GM19099 (cell line): ENCODE data around the gene SNRPD2.
A peak's percentile ranks its signal among the peaks of the same experiment; 100 is the strongest.

Experiments used
- POLR2A ChIP-seq: IDR thresholded peaks from 3 replicates; pipeline ENCODE4 v1.6.1; 2011; ENCODE audit warnings: low read depth; ENCODE audit not compliant: insufficient read length; ENCODE audit errors: extremely low read depth

SNRPD2 gene

DNA sequence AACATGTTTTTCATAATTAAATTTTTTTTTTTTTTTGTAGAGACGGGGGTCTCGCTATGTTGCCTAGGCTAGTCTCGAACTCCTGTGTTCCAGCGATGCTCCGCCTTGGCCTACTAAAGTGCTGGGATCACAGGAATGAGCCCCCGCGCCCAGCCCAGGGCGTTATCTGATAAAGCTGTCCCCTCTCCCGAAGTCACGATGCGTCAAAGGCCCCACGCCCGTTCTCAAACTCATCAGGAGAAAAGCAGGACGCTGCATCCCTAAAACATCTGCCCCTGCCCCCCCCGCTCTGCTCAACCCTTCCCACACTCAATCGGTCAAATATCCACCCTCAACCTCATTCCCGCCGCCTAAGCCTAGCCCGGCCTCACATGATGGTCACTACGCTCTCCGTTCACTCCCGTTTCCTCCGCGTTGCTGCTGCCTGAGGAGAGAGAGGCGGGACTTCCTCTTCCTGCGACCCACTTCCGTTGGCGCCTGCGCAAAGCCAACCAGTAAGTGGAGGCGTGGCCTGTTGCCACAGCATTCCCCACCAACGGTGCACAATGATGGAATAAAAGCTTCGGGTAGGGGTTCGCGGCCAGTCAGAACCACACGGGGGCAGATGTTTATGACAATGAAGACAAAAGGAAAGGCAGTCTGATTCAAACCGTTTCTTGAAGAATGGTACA lies at the start of gene SNRPD2:
TSS of gene SNRPD2 (minus strand) at position 438 of the 671 bp plus-strand sequence. CDS start at position 373, 65 bp downstream.
- TF ChIP-seq POLR2A = peak; percentile 97

DNA sequence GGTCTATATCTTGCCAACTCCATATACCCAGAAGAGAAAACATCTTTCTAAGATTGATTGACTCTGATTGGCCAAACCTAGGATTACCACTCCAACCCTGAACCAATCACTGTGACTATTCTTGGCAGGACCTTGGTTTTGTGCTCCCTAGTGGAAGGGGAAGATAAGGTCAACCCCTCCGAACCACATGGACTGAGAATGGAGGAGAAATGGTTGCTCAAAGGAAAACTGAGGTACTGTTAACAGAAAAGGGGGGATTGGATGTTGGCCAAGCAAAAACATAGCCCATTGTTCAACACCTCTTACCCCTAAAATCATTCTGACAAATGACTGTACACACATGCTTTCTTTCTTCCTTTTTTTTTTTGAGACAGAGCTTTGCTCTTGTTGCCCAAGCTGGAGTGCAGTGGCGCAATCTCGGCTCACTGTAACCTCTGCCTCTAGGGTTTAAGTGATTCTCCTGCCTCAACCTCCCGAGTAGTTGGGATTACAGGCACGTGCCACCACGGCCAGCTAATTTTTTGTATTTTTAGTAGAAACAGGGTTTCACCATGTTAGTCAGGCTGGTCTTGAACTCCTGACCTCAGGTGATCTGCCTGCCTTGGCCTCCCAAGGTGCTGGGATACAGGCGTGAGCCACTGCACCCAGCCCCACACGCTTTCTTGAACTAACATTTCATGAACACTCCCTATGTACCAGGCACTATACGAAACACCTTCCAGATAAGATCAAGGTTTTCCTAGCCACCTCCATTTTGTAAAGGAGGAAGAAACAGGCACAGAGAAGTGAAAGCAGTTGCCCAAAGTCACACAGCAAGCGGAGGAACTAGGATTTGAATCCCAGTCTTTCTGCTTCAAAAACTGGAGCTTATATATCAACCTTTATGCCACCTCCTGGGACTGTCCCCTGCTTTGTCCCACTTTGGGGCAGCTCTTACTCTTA lies 48.0 kb upstream of the SNRPD2 start:
- TF ChIP-seq POLR2A = no peak

DNA sequence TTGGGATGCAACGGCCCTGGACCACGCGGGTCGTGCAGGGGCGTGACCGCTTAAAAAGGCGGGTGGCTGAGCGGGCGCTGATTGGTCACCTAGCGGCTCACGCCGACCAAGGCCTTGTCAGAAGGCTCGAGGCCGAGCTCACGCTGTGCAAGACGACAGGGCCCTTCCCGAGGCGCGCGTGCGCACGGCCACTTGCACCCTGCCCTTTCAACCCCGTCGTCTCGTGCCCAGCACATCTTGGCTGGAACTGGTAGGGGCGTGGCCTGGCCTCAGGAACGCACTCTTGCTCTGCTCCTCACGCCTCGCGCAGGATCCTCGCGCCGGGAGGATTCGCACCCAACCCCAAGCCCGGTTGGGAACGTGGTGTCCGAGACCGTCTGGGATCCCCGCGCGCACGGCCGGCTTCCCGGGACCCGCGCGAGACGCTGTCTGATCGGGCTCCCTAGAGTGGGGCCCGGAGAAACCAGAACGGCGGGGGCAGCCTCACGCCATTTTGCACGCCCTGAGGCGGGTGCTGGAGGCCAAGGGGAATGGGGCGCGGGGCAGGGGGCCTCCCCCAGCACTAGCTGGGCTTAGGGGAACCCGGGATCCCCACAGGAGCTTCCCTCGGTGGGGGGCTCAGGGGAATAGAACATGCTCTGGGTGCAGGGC lies 41.5 kb upstream of the SNRPD2 start, which contains the start of gene MEIOSIN:
TSS of gene MEIOSIN (plus strand) at position 280 of the 651 bp plus-strand sequence. CDS start 1,938 bp downstream, outside the sequence.
- TF ChIP-seq POLR2A = no peak

DNA sequence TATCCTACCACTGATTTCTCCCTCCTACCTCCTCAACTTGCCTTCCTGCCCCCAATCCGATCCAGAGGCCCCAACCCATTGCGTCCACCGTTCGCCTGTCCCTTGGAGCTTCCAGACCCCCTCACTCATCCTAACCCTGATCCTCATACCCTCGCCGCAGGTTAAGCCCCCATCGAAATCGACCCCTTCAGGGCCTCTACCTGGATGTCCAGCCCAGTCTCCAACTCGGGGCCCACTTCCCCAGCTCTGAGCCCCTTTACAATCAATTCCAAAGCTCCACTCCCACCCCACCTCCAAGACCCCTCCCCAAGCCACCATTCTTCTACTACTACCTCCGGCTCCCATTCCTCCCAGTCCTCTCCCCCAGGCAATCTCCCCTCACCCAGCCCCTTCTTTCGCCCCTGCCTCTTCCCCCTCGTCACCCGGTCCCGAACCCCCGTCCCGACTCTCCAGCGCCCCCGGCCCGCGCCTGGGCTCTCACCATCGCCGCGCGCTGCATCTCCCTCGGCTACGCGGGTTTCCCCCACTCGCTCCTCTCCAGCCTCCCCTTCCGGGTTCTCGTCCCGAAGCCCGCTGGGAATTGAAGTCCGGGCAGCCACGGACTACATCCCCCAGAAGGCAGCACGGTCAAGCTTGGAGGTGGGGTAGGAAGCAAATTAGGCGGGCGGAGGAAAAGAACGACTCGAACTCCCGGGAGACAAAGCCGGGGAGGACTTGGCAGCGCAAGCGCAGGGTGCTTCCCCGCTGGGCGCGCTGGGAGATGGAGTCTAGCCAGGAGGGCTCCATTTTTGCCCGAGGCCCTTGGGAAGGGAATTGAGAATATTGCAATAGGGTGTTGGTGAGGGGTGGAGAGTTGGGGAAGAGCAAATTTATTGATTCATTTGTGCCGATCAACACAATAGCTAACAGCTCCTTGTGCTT lies 38.9 kb upstream of the SNRPD2 start, which contains the start of gene FBXO46:
TSS of gene FBXO46 (minus strand) at position 529 of the 921 bp plus-strand sequence. CDS start 17,401 bp downstream, outside the sequence.
- TF ChIP-seq POLR2A = peak; percentile 79

DNA sequence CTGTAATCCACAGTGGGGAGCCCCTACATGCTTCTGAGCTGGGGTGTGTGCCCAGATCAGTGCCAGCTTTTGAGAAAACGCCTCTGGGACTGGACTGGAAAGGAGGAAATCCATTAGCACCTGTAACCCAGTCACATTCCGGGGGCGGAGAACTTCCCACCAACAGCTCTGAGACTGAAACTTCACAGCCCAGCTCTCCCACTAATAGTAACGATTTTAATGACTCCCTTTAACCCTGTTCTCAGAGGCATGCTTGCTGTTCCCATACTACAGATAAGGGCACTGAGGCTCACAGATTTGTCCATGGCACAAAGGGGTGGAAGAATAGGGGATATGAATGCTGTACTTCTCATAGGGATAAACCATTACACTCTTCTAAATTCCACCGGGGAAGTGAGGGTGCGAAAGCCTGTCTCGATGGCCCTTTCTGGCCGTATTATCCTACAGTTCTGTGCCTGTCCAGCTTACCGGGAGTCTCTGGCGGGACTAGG lies 38.1 kb upstream of the SNRPD2 start:
- TF ChIP-seq POLR2A = no peak

DNA sequence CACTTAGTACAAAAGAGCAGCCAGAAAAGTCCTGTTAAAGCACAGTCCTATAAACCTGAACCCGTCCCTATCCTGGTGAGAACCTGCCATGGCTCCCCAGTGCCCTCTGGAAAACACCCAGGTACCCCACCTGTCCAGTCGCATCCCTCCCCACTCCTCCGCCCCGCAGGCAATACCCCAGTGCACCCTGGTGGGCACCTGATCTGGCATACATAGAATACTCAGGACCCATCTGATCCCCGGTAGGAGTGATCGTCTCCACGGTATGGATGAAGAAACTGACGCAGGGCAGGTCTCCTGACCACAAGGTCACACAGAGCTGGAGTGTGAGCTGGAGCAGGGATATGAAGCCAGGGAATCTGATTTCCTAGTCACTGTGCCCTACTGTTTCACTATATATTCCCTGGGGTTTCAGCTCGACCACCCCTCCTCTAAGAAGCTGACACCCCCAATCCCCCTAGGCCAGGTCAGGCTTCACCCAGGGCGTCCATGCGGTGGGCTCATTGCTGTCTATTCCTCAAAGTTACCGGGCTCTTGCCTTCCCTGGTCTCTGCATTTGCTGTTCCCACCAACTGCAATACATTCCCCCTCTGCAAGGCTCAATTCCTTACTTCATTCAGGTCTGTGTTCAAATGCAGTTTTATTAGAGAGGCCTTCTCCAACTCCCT lies 26.4 kb upstream of the SNRPD2 start:
- no peak for TF ChIP-seq POLR2A

DNA sequence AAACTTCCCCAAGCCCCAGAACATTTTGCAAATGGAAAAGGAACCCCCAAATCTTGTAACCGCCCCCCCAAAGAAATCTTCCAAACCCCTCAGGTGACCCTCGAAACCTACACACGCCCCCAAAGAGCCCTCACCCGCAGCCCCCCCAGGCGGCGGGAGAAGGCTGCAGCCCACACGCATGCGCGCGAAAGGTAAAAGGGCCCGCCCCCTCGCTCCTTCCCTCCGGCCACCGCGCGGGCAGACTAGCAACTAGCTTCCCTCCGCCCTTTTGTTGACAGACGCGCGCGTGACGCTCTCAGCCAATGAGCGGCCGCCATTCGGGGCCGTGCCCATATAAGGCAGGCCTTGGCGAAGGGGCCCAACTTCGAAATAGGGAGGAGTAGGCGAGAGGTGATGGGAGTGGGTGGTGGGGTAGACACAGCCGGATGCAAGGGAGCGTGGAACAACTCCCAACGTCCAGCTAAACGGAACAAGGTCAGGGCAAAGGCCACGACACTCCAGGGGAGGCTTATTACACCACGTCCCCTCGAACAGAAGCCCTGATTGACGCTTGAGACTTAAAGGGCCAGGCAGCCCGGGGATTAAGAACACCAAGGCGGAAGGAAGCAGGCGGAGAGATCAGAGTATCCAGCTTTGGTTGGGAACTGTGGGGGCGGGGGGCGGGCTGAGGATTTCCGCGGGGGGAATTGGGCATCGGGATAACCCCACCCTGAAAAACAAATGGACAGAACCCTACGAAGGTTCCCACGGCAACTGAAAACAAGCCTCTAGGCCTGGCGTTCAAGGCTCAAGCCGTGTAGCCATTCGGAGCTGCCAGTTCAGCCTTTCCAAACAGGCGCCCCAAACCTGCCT lies 25.6 kb upstream of the SNRPD2 start:
- TF ChIP-seq POLR2A = no peak

DNA sequence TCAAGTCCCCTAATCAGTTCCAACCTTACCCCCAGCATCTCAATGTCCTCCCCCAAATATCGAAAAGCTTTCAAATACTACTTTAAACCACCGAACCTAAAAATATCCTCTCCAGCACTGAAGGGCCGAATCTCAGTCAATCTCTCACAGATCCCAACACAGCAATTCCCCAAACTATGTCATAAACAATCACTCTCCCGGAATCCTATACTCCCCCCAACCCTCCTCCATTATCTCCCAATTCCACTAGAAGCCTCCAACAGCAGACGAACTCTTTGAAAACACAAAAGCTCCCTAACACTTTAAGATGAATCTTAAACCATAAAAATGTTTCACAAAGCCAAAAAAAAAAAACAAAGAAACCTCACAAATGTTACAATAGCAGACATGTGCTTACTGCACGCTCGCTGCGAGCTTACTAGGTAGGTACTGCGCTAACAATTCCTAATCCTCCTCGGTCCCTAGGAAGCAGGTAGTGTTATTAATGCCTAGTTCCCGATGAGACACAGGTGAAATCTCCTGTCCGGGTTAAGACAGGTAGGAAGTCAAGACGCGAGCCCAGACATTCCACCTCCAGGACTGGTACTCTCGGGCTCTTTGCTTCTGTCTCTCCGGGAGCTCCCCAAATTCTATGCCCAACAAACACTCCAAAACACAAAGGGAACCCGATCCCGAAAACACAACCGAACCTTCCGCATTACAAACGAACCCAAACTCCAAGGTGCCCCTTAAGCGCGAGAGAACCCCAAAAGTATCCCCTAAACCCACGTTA lies 24.8 kb upstream of the SNRPD2 start:
- TF ChIP-seq POLR2A = no peak

DNA sequence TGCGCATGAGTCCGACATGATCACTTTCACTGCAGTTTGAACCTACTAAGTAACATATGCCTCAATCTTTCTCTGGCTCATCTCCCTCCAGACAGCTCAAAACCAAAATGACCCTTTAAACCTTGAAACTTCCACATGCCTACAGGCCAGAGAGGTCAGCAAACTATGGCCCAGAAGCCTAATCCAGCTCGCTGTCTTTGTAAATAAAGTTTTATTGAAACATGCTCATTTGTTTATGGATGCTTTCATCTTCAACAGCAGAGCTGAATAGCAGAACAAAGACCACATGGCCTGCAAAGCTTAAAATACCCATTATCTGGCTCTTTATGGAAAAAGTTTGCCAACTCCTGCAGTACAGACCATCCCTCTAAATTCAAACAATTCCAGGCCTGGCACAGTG lies 23.4 kb upstream of the SNRPD2 start:
- no peak for TF ChIP-seq POLR2A

DNA sequence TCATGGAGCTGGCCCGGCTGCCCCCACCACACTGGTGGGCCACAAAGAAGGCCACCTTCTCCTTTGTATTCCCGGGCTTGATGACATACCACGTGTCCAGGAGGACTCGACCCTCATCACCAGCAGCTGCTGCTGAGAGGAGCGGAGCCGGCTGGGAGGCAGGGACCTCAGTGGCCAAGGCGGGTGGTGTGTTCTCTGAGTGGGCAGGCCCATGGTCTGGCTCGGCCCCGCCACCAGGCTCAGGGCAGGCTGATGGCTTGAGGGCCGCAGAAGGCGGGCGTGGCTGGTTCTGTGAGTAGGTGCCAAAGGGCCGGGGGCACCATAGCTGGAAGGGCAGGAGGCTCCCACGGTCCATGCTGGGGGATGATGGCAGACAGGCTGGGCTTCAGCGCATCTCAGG lies 21.4 kb upstream of the SNRPD2 start:
- TF ChIP-seq POLR2A = no peak

DNA sequence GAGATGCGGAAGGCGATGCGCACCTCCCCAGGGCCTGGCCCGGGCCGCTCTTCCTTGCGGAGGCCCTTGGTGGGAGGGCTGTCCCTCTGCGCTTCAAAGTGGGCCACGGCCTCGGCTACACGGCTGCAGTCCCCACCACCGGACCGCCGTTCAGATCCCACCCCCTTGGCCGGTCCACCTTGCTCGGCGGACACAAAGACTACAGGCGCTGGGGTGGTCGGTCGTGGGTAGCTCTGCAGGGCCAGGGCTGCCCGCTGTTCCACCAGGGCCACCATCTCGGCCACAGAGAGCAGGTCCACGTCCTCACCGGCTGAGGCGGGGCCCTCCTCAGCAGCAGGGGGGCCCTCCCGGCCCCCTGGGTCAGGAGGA lies 20.9 kb upstream of the SNRPD2 start:
- TF ChIP-seq POLR2A = no peak
